Hindlimb muscle (tissue), 1 donor: Measurements from ENCODE around the gene SIRPB2. TPM values are rescaled to one million over a fixed set of nuclear protein-coding genes. Genes with fewer than 3 reads are reported as not detected.
"Not testable (repeated sequence)": the region's sequence is repeated elsewhere in the genome, so short reads cannot be mapped to it uniquely, and the experiment has no call there.

ENCODE experiments used
- DNase-seq: peaks from one replicate; pipeline ENCODE4 v3.0.0-alpha.2; 2013
- polyA plus RNA-seq: library from polyadenylated mRNA; unstranded; fragments of 120-200 nt; gene quantifications from one replicate; pipeline ENCODE4 v1.2.1, GENCODE V29; 2013; ENCODE audit not compliant: insufficient read length

Gene SIRPB2
- polyA plus RNA-seq, 1 donor, result 1.9 TPM

DNA sequence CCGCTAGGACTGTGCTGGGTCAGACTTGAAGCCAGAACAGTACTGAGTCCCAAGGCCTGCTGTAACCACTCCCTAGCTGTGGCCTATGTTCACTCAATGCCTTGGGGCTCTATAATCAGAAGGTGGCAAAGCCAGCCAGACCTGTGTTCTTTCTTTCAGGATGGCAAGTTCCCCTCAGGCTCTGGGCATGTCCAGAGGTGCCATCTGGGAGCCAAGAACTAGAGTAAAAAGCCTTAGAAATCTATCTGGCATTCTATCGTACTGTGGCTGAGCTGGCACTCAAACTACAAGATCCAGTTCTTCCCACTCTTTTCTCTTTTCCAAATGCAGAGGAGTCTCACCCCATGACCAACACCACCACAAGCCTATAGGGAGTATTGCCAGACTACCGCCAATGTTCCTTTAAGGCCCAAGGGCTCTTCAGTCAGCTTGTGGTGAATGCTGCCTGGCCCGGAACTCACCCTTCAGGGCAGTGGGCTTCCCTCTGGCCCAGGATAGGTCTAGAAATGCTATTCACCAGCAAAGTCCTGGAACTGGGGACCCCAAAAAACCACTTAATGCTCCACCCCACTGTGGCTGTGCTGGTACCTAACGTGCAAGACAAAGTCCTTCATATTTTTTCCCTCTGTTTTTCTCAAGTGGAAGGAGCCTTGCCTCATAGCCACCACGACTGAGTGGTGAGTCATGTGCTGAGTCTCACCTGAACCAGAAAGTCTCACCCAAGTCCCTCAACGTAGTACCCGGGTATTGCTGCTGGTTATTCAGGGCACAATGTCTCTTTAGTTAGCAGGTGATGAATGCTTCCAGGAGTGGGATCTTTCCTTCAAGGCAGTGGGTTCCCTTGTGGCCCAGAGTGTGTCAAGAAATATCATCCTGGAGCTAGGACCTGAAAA, 8.6 kb upstream of the SIRPB2 start:
- no peak for DNase-seq

DNA sequence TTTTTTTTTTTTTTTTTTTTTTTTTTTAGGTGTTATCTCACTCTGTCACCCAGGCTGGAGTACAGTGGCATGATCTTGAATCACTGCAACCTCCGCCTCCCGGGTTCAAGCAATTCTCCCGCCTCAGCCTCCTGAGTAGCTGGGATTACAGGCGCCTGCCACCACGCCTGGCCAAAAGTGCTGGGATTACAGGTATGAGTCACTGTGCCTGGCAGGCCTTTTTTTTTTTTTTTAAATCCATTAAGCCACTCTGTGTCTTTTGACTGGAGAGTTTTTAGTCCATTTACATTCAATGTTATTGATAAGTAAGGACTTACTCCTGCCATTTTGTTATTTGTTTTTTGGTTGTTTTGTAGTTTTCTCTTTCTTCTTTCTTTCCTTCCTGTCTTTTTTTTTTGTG, 6.2 kb upstream of the SIRPB2 start:
- not testable (repeated sequence) for DNase-seq

DNA sequence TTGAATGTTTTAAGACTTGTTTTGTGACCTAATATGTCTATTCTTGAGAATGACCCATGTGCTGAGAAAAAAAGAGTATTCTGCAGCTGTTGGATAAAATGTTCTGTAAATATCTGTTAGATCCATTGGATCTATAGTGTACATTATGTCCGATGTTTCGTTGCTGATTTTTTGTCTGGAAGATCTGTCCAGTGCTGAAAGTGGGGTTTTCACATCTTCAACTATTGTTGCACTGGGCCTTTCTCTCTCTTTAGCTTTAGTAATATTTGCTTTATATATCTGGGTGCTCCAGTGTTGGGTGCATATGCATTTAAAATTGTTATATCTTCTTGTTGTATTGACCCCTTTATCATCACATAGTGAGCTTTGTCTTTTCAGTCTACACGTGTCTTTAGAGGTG, 5.7 kb upstream of the SIRPB2 start:
- DNase-seq, result no peak

DNA sequence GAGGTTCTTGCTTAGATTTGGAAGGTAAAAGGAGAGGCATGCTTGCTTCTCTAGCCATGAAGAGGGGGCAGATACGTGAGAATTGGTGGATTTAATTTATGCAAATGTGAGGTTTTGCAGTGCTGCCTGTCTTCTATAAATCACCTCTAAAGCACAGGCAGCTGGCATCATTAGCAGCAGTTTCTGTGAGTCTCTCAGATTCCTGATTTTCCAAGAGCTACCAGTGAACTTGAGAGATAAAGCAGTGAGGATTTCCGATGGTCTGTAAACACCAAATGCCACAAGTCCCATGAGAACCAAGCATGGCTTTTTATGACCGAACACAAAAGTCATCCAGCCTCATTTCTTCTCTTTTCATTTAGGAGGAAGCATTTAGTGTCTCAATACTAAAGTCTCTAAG, 3.2 kb upstream of the SIRPB2 start:
- DNase-seq, result no peak

DNA sequence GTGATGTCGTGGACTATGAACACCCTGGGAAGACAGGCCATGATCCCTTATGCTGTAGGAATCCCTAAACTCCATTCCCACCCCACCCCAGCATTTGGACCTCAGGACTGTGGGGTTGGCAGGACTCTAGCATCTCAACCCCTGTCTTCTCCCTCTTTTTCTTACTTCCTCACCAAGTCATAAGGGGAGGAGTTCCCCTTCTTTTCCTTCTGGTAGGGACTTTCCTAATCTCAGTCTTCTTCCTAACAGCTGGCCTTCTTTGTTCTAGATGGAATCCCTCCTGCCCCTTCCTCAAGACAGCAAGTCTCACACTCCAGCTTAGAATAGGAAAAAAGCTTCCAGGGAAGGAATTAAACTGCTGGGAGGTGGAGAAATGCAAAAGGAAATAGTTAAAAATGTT, 2.3 kb upstream of the SIRPB2 start:
- no peak for DNase-seq

GRCh38 chr20:1491860-1492642, 831 bp upstream of the SIRPB2 start:
- DNase-seq, result no peak

GRCh38 chr20:1490643-1491195, 501 bp downstream of the SIRPB2 start:
- no peak for DNase-seq

DNA sequence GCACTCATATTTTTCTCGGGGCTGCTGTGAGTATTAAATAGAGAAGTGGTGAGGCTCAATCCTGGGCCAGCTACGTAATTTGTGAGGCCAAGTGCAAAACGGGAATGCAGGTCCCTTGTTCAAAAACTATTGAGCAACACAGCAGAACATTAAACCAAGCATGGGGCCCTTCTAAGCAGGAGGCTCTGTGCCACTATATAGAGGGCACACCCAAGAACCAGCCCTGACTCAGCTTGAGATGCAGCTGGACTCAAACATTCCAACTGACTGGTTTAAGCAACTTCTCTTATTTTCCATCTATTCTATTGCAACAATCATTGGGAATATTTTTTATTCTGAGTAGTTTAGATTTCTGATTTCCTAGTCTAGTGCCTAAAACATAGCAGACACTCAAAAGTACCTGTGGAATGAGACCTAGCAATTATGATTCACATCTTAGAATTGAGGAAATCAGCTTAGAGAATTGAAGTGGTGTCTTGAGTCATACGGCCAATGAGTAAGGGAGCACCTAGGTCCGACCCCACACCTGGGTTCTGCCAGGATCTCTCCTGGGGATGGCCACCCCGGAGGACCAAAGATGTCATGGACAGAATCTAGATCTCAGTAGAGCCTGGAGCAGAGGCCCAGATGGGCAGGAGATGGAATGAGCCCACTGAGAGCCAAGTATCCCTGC, 1.3 kb downstream of the SIRPB2 start:
- DNase-seq, result no peak

GRCh38 chr20:1489325-1489724, 1.9 kb downstream of the SIRPB2 start:
- no peak for DNase-seq

DNA sequence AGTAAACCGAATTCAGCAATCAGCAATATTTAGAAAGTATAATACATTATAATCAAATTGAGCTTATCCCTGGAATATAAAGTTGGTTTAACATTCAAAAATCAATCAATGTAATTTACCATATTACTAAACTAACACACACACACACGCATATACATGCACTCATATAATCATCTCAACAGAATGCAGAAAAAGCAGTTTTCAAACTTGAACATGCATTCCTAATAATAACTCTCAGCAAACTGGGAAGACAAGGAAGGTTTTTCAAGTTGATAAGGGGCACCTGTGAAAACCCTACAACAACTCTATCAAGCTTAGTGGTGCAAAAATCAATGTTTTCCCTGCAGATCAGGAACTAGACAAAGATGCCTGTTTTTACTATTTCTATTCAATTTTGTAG, 4.7 kb downstream of the SIRPB2 start:
- no peak for DNase-seq

- DNase-seq, result no peak
These were observed 6.6 kb downstream of the SIRPB2 start for GRCh38 chr20:1484438-1485116.

GRCh38 chr20:1479831-1480595, 11.2 kb downstream of the SIRPB2 start:
- no peak for DNase-seq

DNA sequence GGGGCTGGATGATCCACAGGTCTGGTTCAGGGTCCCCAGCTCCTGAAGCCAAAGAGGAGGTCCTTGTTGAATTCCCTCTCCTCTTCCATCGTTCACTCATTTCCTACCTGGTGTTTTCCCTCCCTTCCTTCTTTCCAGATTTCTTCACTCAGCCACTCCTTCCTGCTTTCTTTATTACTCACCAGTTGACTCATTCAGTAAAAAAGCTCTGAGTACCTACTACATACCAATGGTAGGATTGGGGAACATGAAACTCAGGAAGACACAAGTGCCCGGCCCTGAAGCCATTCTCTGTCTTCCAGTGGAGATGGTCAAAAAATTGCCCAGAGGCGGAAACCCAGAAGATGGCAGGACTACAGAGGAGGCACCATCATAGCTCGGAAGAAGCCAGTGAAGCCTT, 12.7 kb downstream of the SIRPB2 start:
- DNase-seq, result no peak

- DNase-seq, result no peak
These were observed 13.2 kb downstream of the SIRPB2 start for GRCh38 chr20:1477896-1478490.

- no peak for DNase-seq
These were observed 16.2 kb downstream of the SIRPB2 start for GRCh38 chr20:1474817-1475603.

- no peak for DNase-seq
These were observed 16.9 kb downstream of the SIRPB2 start for GRCh38 chr20:1474325-1474724.

DNA sequence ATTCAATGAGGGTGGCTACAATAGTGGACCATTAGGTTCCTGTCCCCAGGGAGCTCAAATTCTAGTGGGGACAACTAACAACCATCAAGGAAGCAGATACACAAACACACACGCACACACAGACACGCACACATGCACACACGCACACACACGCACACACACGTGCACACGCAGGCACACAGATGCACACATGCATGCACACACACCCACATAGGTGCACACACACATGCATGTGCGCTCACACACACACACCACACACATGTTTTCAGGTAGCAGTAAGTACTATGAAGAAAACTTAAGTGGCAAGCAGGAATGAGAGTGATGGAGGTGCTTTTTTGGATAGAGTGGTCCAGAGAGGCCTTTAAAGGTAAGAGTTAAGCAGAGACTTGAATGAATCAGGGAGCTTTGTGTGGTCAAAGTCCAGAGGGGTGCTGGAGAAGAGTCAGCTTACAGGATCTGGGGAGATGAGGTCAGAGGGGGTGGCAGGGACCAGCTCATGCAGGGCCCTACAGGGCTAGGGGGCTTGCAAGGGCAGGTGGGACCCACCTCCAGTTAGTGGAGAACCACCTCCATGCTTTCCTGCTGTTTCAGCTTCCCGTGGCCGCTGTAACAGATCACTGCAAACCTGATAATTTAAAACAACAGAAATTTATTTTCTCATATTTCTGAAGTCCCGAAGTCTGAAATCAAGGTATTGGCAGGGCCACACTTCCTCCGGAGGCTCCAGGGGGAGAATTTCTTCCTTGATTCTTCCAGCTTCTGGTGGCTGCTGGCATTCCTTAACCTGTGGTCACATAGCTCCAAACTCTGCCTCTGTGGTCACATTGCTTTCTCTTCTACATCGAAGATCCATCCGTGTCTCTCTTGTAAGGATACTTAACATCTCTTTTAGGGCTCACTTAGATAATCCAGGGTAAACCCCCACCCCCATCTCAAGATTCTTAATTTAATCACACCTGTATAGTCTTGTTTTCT, 17.7 kb downstream of the SIRPB2 start:
- DNase-seq, result no peak

- DNase-seq, result no peak
These were observed 18.5 kb downstream of the SIRPB2 start for GRCh38 chr20:1472556-1473245.
